ENCODE data around the gene TDRD10. TPM values are rescaled to one million over a fixed set of nuclear protein-coding genes. Genes with fewer than 3 reads are reported as not detected.

Gene TDRD10
- total RNA-seq, 1 experiment from 2014 or later = 0.31 TPM

DNA sequence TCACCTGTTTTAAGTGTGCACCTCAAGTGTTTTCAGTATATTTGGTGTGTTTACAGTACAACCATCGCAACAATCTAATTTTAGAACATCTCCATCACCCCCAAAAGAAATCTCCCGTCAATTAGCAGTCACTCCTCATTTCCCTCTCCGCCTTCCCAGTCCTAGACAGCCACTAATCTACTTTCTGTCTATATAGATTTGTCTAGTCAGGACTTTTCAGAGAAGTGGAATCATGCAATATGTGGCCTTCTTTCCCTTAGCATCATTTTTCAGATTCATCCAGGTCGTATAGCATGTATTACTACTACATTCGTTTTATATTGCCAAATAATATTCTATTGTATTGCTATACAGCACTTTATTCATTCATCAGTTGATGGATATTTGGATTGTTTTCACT lies 1.9 kb downstream of the TDRD10 start:
- Mint-ChIP-seq H3K4me3 (no peak overlapping the region), H3K27ac (no peak overlapping the region), H3K36me3 (ENCODE audit: insufficient read depth in 1 of 3, low read depth in 3 of 3) (no peaks in the 10 kb centered on the region), H3K4me1 (peaks cover 4% of the 10 kb centered on the region in 2 experiments), H3K9me3 (peaks cover 10 to 11% of the 10 kb centered on the region in 2 experiments), H3K27me3 (ENCODE audit: low read depth) (peaks cover 88% of the 10 kb centered on the region)
- H3T11ph ChIP-seq (ENCODE audit: low read length) = no peak overlapping the region
- no peak overlapping the region for H3K4ac ChIP-seq (ENCODE audit: low read depth, low read length)
- no CpG with 5 or more reads among the region's 5 CpGs for WGBS (ENCODE audit: extremely low coverage, insufficient read length, low lambda C conversion rate)
- H3K27ac ChIP-seq (ENCODE audit: insufficient read length, low read depth, low read length) = no peak overlapping the region
- no peaks in the 10 kb centered on the region for H3K79me2 ChIP-seq (ENCODE audit: insufficient read depth, low read length)
- no peaks in the 10 kb centered on the region for H3K79me1 ChIP-seq (ENCODE audit: insufficient read depth, low read depth, low read length, poor library complexity, severe bottlenecking)
- H4K5ac ChIP-seq (ENCODE audit: insufficient read length, low read depth, low read length) = no peak overlapping the region
- no peak overlapping the region for H2BK5ac ChIP-seq (ENCODE audit: insufficient read length, low read length)
- H3K23ac ChIP-seq (ENCODE audit: insufficient read length, low read depth, low read length) = no peak overlapping the region
- H3K23me2 ChIP-seq (ENCODE audit: insufficient read length, low read depth, low read length, poor library complexity, severe bottlenecking) = peaks cover 3% of the 10 kb centered on the region
- H3K56ac ChIP-seq (ENCODE audit: insufficient read length, low read depth, low read length) = no peak overlapping the region
- H3K4me1 ChIP-seq (ENCODE audit: insufficient read depth, low read length) = no peaks in the 10 kb centered on the region
- H3K18ac ChIP-seq (ENCODE audit: insufficient read length, low read depth, low read length) = no peak overlapping the region
- H3K9ac ChIP-seq (ENCODE audit: extremely low read depth, insufficient read length, low read length) = no peak overlapping the region
- no peak overlapping the region for H4K91ac ChIP-seq (ENCODE audit: insufficient read length, low read depth, low read length)
- H2BK15ac ChIP-seq (ENCODE audit: low read depth, low read length) = no peak overlapping the region
- no peak overlapping the region for H3K4me2 ChIP-seq (ENCODE audit: insufficient read depth, insufficient read length, low read length)
- TF ChIP-seq, protein P1, sequence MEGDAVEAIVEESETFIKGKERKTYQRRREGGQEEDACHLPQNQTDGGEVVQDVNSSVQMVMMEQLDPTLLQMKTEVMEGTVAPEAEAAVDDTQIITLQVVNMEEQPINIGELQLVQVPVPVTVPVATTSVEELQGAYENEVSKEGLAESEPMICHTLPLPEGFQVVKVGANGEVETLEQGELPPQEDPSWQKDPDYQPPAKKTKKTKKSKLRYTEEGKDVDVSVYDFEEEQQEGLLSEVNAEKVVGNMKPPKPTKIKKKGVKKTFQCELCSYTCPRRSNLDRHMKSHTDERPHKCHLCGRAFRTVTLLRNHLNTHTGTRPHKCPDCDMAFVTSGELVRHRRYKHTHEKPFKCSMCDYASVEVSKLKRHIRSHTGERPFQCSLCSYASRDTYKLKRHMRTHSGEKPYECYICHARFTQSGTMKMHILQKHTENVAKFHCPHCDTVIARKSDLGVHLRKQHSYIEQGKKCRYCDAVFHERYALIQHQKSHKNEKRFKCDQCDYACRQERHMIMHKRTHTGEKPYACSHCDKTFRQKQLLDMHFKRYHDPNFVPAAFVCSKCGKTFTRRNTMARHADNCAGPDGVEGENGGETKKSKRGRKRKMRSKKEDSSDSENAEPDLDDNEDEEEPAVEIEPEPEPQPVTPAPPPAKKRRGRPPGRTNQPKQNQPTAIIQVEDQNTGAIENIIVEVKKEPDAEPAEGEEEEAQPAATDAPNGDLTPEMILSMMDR (conservative IDR thresholded peaks at IDR 0.05) = no peak
- H2BK20ac ChIP-seq (ENCODE audit: low read depth, low read length, poor library complexity, severe bottlenecking) = no peak overlapping the region
- H2AFZ ChIP-seq (ENCODE audit: low read length) = no peak overlapping the region
- H3K14ac ChIP-seq (ENCODE audit: insufficient read depth, low read length) = no peak overlapping the region
- no peak overlapping the region for H4K8ac ChIP-seq (replicated peaks; ENCODE audit: insufficient read length, low read depth, low read length)
- H2BK12ac ChIP-seq (ENCODE audit: insufficient read length, low read depth, low read length) = no peak overlapping the region
- DNase-seq = no peak
- no peak overlapping the region for H2AK5ac ChIP-seq (ENCODE audit: insufficient read length, low read length)
- no peak overlapping the region for H2BK120ac ChIP-seq (ENCODE audit: low read depth, low read length, poor library complexity, severe bottlenecking)
- no peaks in the 10 kb centered on the region for H4K20me1 ChIP-seq (ENCODE audit: control insufficient read depth, insufficient read depth, insufficient read length)
- H3K9me3 ChIP-seq (ENCODE audit: control insufficient read depth, low read depth, low read length) = no peaks in the 10 kb centered on the region
- peaks cover 41% of the 10 kb centered on the region for H3K27me3 ChIP-seq (ENCODE audit: insufficient read depth, low read length)
